Astrocyte of the cerebellum (primary cell): ENCODE results near the gene VARS1.

Source experiments
- DNase-seq: peaks from one replicate; pipeline ENCODE4 v3.0.0-alpha.2; 2011; ENCODE audit warnings: low read depth
- H3K4me3 ChIP-seq: 2 replicates; pipeline ENCODE4 v1.5.1; 2011; ENCODE audit warnings: mild to moderate bottlenecking, low read depth, low read length, moderate library complexity
- in situ Hi-C: cut with HindIII; loops from 2 replicates; pipeline ENCODE4 v1.10.0; 2017; ENCODE audit warnings: low sequenced_read_pairs
- TF ChIP-seq, protein P1 (sequence below): IDR thresholded peaks from 2 replicates; pipeline ENCODE4 v1.5.1; 2012; ENCODE audit warnings: low read length, low read depth, moderate library complexity, mild to moderate bottlenecking; ENCODE audit errors: missing control alignments

VARS1 gene

DNA sequence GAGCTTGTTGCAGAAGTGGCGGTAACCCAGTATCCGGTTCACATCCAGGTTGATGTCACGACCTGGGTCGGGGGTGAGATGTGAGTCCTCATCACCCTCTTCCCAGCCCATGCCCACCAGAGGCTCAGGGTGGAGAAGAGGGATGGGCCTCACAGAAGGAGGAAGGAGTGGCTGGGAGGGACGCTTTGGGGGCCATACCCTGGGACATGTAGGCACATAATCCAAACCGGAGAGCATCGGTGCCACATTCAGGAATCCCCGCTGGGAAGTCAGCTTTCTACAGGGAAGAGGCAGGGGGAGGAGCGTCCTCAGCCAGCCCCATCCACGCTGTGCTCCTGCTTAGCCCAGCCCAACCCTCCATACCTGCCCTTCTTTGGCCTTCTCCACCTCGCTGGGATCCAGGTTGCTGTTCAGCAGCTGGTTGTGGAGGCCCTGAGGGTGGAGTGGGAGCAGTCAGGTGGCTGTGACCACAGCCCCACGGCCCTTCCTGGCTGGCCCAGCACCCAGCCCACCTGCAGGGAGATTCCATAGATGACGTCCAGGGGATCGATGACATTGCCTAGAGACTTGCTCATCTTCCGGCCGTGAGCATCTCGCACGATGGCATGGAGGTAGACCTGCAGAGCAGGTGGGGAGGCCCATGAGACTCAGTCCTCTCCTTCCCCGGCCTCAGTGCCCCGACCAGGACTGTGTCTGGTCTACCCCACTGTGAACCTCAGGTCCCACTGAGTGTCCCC lies 14.9 kb downstream of the VARS1 start:
- in situ Hi-C loops = no loop called here
- no peak overlapping the region for H3K4me3 ChIP-seq
- TF ChIP-seq, protein P1, sequence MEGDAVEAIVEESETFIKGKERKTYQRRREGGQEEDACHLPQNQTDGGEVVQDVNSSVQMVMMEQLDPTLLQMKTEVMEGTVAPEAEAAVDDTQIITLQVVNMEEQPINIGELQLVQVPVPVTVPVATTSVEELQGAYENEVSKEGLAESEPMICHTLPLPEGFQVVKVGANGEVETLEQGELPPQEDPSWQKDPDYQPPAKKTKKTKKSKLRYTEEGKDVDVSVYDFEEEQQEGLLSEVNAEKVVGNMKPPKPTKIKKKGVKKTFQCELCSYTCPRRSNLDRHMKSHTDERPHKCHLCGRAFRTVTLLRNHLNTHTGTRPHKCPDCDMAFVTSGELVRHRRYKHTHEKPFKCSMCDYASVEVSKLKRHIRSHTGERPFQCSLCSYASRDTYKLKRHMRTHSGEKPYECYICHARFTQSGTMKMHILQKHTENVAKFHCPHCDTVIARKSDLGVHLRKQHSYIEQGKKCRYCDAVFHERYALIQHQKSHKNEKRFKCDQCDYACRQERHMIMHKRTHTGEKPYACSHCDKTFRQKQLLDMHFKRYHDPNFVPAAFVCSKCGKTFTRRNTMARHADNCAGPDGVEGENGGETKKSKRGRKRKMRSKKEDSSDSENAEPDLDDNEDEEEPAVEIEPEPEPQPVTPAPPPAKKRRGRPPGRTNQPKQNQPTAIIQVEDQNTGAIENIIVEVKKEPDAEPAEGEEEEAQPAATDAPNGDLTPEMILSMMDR = no peak
- no peak for DNase-seq

DNA sequence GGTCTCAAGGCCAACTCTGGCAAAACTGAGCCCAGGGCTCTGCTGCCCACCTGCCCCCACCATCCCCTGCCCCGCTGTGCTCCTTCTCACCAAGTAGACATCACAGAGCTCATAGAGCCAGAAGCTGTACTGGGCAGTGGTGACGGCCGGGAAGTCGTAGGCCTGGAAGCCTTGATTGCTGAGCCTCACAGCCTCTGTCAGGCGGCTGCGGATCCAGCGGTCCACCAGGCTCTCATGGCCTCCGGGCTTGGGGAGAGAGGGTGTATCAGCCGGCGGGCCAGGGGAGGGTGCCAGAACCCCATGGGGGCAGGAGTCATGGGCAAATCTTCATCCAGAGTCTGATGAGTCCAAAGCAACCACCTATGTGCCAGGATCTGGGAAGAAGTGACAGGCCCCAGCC lies 15.6 kb downstream of the VARS1 start:
- no peak for DNase-seq
- in situ Hi-C loops = no loop called here
- no peak overlapping the region for H3K4me3 ChIP-seq
- TF ChIP-seq, protein P1 = no peak

DNA sequence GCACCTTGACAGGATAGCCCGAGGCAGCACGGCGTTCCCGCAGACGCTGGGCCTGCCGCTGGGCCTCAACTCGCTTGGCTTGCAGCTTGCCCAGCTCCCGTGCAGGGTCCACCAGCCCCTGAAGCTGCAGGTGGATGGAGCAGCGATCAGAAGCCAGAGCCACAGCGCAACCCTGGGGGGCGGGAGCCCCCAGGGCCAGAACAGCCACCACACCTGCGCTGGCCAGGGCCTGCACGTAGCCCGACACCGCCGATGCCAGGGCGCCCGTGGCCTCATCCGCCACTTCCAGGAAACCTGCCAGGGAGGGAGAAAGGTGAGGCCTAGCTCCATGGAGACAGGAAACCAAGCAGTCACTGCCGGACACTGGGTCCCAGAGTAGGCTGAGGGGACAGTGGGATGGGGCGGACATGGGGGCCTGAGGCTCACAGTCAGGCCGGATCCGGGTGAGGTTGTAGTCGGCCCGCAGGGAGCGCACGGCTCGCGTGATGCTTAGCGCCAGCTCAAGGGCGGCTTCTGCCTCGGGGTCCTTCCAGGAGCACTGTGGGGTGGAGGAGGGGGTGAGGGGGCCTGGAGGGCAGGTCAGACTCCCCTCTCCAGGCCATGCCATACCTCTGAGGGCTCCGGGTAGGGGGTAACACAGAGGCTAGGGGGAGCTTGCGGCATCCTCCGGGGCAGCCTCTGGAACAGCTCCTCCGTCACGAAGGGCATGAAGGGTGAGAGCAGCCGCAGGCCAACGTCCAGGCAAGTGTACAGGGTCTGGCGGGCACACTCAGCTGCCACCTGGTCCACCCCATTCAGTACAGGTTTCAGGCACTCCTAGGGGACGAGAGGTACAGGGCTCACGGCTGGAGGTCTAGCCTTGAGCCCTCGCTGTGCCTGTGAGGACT lies 16.3 kb downstream of the VARS1 start:
- no peak for DNase-seq
- H3K4me3 ChIP-seq = no peak overlapping the region
- TF ChIP-seq, protein P1 = no peak
- in situ Hi-C loops = no loop called here

GRCh38 chr6:31778193-31778592 lies 17.4 kb downstream of the VARS1 start:
- no peak for DNase-seq
- TF ChIP-seq, protein P1 = no peak
- H3K4me3 ChIP-seq = no peak overlapping the region
- in situ Hi-C loops = no loop called here

DNA sequence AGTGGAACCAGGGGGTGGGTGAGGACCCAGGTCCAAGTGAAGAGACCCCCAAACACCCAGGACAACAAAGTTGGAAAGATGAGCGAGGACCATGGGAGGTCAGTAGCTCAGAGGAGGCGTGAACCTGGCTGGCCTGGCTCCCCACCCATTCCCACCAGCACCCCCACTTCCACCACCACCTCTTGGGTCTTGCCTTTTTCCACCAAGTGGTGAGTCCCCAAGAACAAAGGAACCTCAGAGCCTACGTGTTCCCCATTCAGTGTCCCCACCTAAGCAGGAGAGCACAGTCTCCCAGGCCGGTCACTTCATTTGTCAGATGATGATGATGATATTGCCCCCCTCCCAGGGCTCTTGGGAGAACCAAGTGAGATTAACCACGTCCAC lies 17.9 kb downstream of the VARS1 start:
- DNase-seq = no peak
- in situ Hi-C loops = no loop called here
- H3K4me3 ChIP-seq = no peak overlapping the region
- TF ChIP-seq, protein P1 = no peak

DNA sequence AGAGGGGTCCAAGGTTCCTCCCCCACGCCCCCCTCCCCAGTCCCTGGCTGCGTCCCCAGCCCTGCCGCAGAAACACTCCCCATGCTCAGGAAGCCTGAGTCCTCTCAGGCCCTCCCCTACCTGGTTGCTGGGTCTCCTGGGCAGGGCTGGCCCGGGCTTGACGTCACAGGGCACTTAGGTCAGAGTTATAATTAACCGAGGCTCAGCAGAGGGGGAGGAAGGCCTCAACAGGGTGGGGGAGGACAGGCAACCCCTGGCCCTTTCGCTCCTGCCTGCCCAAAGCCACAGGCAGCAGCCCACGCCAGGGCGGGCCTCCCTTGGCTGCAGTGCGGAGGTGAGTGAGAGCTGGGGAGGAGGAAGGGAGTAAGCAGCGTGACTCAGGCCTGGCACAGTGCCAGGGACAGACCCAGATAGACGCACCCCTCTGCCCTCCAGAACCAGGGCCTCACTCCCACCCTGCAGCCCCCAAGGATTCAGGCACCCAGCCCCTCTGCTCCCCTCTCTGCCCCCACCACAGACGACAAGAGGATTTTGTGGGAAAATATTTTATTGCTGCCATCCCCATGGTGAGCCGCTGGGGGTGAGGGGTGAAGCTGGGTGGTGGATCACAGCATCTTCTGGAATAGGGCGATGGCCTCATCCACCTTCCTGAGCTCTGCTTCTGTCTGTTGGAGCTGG lies 18.4 kb downstream of the VARS1 start, which contains the start of gene VWA7:
TSS of gene VWA7 (minus strand) at position 340 of the 678 bp plus-strand sequence. CDS start 549 bp downstream, outside the sequence.
- H3K4me3 ChIP-seq = no peak within 1 kb of the TSS
- TF ChIP-seq, protein P1 = no peak
- in situ Hi-C loops = no loop called here
- DNase-seq = peak; percentile 26
